Activated CD8-positive, alpha-beta memory T cell treated with anti-CD3 and anti-CD28 coated beads for 24 hours (primary cell): ENCODE data around the gene PDE7B.
"Not testable (repeated sequence)": the region's sequence is repeated elsewhere in the genome, so short reads cannot be mapped to it uniquely, and the experiment has no call there.

Source experiments
- DNase-seq: peaks from one replicate; pipeline ENCODE4 v3.0.0-alpha.2; 2020

The PDE7B gene

DNA sequence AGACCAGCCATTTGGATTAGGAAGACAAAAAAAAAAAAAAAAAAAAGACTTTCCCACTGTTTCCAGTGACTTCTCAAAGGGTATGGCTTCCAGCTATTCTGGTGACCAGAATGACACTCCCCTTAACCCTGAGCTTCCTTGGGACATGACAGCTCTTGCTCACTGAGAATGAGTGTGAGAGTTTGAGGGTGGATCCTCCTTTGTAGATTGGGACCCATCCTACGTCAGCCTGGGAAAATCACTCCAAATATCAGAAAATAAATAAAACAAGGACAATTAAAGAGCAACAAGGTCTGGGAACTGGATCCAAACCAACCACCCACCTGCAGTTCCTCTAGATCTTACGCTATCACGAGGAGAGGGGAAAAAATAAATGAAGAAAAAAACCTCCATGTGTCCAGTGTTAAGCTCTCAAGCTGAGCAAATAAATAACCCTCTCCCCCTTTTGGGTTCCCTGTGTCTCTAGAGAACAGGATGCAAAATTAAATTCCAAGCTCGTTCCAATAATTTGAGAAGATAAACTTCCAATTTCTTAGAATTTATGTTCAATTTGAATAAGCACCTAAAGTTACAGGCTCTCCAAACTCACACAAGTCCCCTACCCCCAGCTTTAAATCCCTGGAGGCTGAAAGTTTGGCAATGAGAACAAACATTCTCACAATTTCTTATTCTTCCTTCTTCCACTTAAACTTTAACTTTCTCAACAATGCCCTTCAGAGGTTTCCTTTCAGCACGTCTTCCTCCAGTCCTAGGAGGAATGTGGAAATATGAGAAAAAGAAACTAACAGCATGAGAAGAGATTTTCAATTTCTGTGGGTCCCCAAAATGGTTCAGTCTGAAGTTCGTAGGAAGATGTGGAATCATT, 228.4 kb downstream of the PDE7B start:
- DNase-seq: no peak

DNA sequence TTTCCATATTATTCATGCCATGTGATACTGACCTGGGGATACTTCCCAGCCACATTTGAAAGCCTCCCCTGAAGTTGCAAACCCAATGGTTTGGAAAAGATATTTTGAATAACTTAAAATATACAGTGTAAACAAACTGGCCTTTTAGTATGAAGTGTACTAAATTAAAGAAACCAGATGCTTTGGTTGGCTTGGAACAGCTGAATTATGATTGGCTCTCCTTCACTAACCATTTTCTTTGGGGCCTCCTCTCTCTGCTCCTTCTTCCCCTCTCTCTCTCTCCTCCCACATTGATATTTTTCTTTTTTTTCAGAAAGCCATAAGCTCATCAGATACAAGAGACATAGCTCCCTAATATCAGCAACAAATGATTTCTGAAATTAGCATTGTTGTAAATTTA, 232.0 kb downstream of the PDE7B start:
- no peak for DNase-seq

DNA sequence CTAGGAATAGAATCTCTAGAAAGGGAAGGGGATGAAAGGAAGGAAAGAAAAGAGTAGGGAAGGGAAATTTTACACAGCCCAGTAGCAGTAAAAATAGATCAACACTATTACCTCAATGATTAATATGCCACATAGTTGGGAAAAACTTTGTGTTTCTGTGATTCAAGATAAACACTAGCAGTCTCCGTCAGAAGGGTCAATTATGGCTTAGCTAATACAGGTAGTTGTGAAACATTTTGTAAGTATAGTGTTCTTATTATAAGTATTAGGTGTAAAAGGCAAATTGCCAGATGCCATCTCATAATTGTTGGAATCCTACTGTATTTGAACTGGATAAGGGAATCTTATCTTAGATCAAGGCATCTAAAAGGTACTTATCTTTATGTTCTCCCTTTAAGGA, 232.9 kb downstream of the PDE7B start:
- no peak for DNase-seq

DNA sequence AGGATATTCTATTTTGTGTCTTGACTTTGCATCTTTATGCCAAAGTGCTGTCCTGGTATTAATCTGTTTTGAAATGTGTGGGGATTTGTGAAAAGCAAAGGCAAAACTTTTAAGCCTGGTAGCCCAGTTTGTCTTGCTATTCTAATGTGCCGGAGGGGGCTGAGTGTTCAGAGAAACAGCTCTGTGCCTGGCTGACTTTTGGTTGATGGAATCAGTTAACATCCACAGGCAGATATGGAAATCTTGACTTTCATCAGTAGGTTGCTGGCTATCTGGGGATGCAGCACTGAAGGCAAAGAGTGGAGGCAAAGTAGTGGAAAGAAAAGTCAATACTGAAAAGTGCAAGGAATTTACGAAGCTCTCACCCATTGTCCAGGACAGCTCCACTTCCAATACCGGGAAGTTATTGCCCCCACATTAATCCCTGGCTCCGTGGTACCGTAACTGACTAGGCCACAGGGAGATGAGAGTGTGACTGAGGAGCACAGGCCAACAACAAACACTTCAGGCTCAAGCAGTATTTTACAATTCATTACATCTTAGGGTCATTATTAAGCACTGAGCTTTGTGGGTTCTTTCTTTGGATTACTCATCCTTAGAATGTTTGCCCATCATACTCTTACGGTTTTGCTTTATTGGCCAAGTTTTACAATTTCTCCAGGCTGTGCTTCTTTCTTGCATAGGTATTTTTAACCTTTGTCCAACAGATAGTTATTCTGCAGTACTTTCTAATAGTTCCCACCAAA, 234.0 kb downstream of the PDE7B start:
- DNase-seq: no peak

DNA sequence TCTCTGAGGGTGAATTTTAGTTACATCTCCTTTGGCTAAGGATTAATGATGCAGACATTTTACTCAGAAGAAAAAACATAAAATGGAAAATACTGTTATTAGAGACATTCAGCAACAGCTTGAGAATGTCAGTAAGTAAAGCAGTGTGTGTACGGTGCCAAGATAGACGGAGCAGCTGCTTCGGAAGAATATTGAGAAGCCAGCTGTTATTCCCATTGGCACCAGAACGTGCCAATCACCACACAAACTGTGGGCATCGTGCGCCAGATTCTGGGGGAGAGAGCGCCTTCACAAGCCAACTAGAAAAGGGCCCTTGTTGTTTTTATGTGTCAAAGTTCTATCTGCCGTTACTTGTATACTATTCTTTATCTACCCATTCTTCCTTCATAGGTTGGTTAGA, 235.2 kb downstream of the PDE7B start:
- DNase-seq: no peak

DNA sequence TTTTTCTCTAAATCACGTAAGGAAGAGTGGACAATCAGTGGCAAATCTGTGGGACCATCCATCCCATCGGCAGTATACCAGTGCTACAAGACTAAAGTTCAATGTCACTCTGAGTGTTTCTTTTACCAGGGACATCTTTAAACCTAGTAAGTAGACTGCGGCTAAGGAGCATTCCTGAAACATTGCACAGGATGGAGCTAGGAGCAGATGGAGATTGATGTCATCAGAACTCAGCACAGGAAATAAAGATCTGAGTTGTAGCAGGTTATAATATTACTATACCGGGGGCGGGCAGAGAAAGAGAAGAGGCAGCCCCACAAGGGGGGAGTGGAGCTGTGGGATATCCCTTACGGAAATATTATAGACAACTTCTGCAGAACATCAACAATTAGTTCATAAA, 236.5 kb downstream of the PDE7B start:
- no peak for DNase-seq

DNA sequence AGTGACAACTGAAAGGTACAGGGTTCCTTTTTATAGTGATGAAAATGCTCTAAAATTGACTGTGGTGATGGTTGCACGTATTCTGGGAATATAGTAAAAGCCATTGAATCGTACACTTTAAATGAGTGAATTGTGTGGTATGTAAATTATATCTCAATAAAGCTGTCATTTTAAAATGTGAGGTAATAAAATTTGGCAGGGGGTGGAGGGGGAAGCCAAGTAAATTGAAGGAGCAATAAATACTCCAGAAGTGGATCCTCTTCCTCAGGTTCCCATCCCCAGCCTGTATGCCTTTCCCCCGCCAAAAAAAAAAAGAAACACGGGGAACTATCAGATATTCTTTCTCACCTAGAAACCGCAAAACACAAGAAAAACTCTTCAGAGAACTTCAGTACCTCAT, 237.2 kb downstream of the PDE7B start:
- DNase-seq: no peak

DNA sequence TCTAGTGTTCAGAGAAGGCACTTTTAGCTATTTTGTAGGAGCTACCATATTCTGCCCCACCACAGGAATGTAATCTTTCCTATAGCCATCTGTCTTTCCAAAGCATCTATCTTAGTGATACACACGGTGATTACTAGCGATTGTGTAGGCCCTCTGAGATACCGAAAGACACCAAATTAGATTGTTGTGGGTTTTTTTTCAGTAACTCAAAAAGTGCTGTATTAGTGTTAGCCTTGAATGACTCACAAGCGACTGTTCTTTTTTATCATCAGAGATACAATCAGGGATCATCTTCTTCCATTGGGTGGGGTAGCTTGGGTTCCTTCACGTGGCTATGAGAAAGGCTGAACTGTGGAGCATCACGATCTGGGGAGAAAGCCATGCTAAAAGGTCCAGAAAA, 238.4 kb downstream of the PDE7B start:
- DNase-seq: no peak

DNA sequence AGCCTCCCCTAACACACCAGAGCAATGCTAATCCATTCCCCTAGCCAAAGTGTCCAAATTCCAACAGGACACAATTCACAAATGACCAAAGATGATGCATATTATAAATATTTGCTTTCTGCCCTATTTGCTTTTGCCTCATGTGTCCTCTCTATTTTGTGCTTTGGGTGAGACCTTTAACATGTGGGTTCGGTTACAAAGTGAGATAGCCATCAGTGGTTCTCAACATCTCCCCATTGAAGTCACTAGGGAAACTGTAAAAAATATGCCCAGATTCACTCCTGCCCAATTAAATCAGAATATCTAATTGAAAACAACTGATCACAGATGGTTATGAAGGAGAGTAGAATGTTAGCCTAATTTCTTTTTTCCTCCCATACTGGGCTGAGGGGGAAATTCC, 239.4 kb downstream of the PDE7B start:
- DNase-seq: no peak

DNA sequence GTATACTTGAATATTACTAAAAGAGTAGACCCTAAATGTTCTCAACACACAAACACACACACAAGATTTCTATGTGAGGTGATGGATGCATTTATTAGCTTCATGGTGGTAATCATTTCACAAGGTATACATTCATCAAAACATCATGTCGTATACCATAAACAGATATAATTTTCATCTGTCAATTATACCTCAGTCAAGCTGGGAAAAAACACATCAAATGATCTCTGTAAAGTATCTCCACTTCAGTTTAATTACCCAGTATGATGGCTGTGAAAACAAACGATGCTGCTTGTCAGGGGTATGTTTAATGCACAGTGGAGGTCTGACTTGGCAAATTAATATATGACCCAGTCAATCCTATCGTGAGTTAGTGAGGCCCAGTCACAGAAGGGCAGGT, 241.4 kb downstream of the PDE7B start:
- DNase-seq: no peak

DNA sequence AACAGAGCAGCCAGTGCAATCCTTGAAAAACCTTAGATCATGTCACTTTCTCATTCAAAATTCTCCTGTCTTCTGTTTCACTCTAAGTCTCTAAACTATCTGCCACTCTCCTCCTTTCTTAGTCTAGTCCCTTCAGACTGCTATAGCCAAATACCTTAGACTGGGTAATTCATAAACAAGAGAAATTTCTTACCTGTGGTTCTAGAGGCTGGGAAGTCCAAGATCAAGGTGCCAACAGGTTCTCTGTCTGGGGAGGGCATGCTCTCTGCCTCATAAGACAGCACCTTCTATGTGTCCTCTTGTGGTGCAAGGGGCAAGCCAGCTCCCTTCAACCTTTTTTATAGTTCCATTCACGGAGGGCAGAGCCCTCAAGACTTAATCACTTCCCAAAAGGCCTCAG, 242.3 kb downstream of the PDE7B start:
- DNase-seq: no peak

DNA sequence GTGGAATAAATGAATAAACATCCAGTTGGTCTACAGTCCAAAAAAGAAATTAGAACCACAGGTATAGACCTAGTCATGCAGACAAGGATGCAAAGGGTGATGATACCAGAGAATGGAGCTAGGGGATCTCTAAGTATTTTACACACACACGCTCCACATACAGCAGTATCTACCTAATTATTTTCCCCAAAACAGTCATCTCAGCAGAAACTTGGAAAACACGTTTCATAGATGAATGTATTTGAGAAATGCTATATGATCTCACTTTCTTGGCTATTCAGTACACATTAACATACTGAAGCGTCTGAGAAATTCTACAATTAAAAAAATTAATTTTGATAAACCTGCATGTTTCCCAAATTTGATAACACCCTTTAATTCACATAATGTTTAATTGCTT, 243.3 kb downstream of the PDE7B start:
- no peak for DNase-seq

DNA sequence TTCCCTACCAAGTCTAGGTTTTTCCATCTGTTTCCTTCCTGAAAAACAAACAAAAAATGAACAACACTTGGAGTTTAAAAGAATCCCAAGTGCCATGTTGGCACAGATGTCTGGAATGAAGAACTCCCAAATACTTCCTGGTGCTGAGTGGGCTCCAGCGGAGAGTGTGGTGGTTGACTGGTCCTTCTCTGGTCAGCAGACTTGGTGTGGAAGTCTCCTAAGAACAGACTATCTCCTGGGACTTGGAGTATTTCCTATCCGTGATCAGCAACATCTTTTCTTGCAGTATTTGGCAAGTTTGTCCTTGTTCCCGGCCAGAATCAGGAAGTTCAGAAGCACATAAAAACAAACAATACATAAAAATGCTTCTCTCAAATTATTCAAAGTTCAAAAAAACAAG, 244.5 kb downstream of the PDE7B start:
- no peak for DNase-seq

DNA sequence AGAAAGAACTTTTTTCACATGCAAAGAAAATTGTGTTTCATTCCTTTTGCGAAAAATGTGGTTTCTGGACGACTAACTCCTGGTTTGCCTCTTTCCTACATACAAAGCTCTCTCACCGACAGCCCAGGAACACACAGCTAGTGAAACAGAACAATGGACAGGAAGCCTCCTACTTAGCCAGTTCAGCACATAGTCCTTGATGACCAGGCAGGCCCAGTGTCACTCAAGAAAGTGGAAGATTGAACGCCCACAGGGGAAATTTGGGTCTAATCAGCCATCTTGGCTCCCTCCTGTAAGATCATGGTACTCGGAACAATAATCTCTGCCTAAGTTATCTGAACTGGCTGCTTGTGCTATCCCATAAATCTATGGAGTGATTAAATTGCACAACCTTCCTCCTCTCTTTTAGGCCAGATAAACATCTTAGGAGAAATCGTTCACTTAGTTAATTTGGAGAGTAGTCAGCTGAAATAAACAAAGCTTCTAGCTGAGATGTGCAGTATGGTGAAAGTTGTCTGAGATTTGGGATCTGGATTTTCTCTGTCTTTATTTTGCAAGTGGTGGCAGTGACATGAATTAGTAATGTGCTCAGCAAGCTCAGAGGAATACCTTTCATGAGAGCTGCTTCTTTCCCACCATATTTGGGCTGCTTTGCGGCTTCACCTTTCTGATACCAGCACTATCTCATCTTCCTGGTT, 251.6 kb downstream of the PDE7B start:
- no peak for DNase-seq

DNA sequence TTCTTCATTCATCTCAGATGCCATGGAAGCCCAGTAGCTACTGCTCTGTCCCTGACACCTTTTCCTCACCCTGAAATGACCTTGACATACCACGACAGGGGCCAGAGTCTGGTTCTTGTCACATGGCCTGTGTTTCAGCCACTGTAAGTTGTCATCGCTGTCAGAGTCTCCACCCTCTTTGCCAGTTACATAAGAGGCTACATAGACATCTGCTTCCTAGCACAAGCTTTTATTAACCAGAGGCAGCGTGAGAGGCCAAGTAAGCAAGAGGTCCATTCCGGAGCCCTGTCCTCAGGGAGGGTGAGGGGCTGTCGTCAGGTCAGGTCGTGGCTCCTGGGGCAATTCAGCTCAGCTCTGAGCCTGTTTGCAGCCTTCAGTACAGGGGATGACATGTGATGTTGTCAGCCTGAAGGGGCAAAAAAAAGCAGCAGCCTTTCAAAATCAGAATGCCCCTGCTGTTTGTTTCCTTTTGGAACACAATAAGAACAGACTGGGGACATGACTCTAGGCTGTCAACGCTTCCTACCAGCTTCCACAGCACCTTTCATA, 252.3 kb downstream of the PDE7B start:
- no peak for DNase-seq

DNA sequence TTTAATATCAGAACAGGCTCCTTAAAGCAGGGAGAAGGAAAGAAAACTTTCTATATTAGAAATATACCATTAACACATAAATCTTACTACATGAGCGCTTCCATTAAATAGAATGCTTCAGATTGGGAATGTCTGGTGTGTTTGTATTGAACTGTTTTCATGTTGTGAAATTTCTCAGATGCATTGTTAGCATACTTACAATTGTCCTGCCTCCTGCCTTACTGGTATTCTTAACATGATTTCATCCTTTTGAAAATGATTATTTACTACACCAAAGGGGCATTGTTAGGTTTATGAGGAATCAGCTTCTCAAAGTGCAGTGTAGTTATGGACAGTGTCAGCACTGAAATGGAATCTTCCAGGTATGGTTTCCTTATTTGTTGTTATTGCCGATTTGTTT, 253.1 kb downstream of the PDE7B start:
- DNase-seq: no peak

DNA sequence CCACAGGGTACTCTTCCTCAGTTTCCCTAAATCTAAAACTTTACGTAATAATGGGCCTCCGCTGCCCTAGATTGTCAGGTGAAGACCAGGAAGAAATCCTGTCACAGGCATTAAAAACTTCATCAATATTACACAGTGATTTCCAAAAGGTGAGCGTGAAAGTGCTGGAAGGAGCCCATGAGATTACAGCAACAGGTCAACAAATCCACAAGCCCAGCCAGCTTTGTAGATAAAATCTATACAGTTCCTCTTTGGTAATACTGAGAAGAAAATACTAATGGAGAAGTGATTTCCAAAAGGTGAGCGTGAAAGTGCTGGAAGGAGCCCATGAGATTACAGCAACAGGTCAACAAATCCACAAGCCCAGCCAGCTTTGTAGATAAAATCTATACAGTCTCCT, 254.3 kb downstream of the PDE7B start:
- DNase-seq: not testable (repeated sequence)

DNA sequence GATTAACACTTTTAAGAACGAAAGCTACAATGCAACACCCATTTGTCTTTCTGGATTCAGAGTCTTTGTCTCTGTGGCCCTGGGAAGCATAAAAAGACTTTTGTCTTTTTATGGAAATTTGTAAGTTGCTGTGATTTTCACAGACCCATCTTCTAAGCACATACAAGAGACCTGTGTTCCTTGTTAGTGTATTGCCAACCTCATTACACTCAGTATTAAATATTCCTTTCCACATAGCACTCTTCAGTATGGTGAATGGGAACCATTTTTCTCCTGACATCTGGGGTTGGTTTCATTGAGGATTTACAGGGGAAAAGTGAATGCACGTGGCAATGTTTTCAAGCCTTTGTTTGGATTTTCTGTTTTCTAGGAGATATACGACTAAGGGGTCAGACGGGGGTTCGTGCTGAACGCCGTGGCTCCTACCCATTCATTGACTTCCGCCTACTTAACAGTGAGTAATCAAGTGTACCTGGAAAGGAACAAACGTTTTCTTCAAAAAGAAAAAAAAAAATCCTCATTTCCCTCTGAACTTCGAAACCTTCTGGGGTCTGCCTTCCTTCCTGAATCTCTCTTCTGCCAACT, 257.0 kb downstream of the PDE7B start:
- DNase-seq: no peak

DNA sequence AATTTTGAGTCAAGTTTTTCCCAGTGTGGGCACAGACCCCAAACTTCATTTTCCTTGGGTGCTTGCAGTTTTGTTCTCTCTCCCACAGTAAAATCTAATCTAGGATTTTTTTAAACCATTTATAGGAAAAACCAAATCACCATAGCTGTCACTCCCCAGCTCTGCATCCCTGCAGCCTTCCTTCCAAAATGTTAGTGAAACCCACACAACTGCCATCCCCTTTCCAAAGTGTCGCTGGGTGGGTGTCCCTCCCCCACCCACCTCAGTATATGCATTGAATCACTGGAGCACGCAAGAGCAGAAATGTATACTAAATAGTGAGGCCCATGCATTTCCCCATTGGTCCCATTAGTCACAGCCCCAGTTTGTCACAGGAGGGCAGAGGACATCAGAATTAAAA, 260.3 kb downstream of the PDE7B start:
- DNase-seq: no peak

DNA sequence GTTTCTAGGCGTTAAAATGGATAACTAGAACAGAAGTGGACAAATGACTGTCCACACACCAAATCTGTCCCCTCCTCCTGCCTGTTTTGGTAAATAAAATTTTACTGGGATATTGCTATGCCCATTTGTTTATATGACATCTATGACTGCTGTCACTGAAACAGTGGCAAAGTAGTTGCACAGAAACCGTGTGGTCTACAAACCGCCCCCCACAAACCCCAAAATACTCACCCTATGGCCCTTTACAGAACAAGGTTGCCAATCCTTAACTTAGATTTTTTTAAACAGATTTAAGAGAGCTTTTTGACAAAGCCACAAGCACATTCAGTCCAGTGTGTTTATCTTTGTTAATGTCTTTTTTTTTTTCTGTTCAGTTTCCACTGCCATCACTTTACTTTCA, 260.8 kb downstream of the PDE7B start:
- DNase-seq: no peak

DNA sequence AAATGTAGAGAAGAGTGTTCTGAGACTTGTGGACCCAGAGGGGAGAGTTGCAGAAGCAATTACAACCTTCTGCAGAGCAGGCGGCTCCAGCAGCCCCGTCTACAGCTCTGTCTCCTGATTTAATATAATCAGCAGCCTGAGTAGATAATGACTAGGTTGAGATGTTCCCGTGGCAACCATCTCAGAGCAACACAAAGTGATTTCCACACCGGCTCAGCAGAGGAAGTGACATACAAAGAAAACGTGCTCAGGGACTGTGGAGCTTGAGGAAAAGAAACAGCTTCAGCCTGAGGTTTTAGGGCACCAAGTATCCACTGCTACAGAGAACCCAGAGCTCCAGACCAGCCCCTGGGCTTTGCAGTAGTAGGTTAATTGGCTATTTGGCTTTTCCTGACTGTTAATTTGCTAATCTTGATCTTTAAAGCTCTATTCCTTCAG, 262.3 kb downstream of the PDE7B start:
- no peak for DNase-seq

DNA sequence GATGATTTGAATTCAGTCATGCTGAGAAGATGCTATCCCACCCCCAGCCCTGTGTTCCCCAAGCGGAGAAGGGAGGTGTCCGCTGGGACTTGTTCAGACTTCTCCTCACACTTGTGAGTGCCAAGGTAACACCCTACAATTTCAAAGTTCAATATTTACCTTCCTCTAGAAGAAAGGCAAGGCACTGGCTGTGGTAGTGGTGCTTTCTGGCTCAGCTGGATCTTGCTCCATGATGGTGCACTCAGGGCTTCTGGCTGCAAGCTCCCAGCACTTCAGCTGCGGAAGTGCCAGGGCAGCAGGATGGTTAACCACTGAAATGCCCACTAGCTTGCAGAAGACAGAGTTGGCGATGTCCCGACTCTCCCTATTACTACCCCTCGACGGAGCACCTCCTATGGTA, 263.2 kb downstream of the PDE7B start:
- DNase-seq: no peak

DNA sequence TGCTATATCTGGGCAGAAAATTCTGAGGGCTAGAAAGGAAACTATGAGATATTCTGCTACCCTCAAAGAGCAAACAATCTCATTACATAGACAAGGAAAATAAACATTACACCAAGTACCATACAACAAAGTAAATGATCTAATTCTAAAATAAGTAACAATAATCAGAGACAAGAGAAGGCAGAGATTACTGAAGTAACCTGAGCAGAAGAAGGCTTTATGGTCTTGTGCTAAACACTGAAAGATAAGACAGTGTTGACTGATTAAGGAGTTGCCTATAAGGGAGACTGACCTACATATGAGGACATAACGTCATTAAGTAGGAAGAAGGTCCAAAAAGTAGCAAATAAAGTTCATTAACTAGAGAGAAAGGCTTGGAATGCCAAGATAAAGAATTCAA, 264.4 kb downstream of the PDE7B start:
- DNase-seq: no peak
